SU-DHL-6 (cell line): Measurements from ENCODE around the gene HPRT1.

Experiments
- H2AFZ ChIP-seq: fragments of 200-600 bp; sonication (generic); 2 replicates; pipeline ENCODE4 v1.6.1; 2014; ENCODE audit warnings: low read depth, mild to moderate bottlenecking, moderate library complexity, mixed read lengths, antibody characterized with exemption, low read length; ENCODE audit not compliant: severe bottlenecking
- H3F3A ChIP-seq: fragments of 200-600 bp; shearing (Covaris generic); 2 replicates; pipeline ENCODE4 v1.6.0; 2016; ENCODE audit warnings: antibody characterized with exemption, mild to moderate bottlenecking; ENCODE audit not compliant: insufficient read depth
- H3K27ac ChIP-seq: fragments of 200-600 bp; sonication (generic); 2 replicates; pipeline ENCODE4 v1.5.1; 2016; ENCODE audit warnings: low read depth, mild to moderate bottlenecking, low read length, moderate library complexity, mixed read lengths
- H3K27me3 ChIP-seq: fragments of 200-600 bp; sonication (generic), shearing (Covaris generic); 2 replicates; pipeline ENCODE4 v1.6.0; 2014; ENCODE audit warnings: mild to moderate bottlenecking, low read length
- H3K36me3 ChIP-seq: fragments of 200-600 bp; sonication (generic); 2 replicates; pipeline ENCODE4 v1.6.1; 2014; ENCODE audit warnings: mild to moderate bottlenecking, low read length, mixed read lengths
- H3K4me2 ChIP-seq: fragments of 300-600, 200-600 bp; shearing (Covaris generic), sonication (generic); 2 replicates; pipeline ENCODE4 v1.6.0; 2014; ENCODE audit warnings: low read length, low read depth, mild to moderate bottlenecking; ENCODE audit not compliant: poor library complexity, severe bottlenecking
- H3K4me3 ChIP-seq: fragments of 200-600 bp; sonication (generic); 2 replicates; pipeline ENCODE4 v1.5.1; 2014; ENCODE audit warnings: antibody characterized with exemption, low read length, mild to moderate bottlenecking, mixed read lengths; ENCODE audit not compliant: insufficient read depth, poor library complexity, severe bottlenecking
- H3K79me2 ChIP-seq: fragments of 200-600 bp; sonication (generic); 2 replicates; pipeline ENCODE4 v1.6.1; 2014; ENCODE audit warnings: mild to moderate bottlenecking, low read length, moderate library complexity; ENCODE audit not compliant: insufficient read depth
- H3K9ac ChIP-seq: fragments of 200-600 bp; sonication (generic); 2 replicates; pipeline ENCODE4 v1.7.0; 2014; ENCODE audit warnings: mild to moderate bottlenecking, low read length
- H3K9me2 ChIP-seq: fragments of 200-600 bp; sonication (generic); replicated peaks from 2 replicates; pipeline ENCODE4 v1.6.1; 2014; ENCODE audit warnings: low read length; ENCODE audit not compliant: insufficient read depth
- H3K9me3 ChIP-seq: fragments of 200-600 bp; sonication (generic); 2 replicates; pipeline ENCODE4 v1.6.1; 2014; ENCODE audit warnings: low read length, mixed read lengths; ENCODE audit not compliant: insufficient read depth
- H4K20me1 ChIP-seq: fragments of 200-600 bp; sonication (generic); 2 replicates; pipeline ENCODE4 v1.6.1; 2014; ENCODE audit warnings: low read depth, mild to moderate bottlenecking, antibody characterized with exemption, low read length, moderate library complexity, mixed read lengths
- CTCF ChIP-seq: fragments of 200-600 bp; sonication (generic); IDR thresholded peaks from one replicate; pipeline ENCODE4 v1.5.1; 2017; ENCODE audit warnings: antibody characterized with exemption, mild to moderate bottlenecking, low read length, moderate library complexity; ENCODE audit not compliant: insufficient read depth, poor library complexity, severe bottlenecking
- EZH2phosphoT487 ChIP-seq: fragments of 200-600 bp; sonication (generic), shearing (Covaris generic); conservative IDR thresholded peaks from 2 replicates; pipeline ENCODE4 v1.6.1; 2018; ENCODE audit warnings: mild to moderate bottlenecking, antibody characterized with exemption, low read length, moderate library complexity, mixed read lengths

HPRT1 gene

GRCh38 chrX:134457708-134458107 lies 2.3 kb upstream of the HPRT1 start:
- H3F3A ChIP-seq = no peaks in the 10 kb centered on the region
- no peaks in the 10 kb centered on the region for H3K27me3 ChIP-seq
- H3K9me2 ChIP-seq = no peaks in the 10 kb centered on the region
- TF ChIP-seq CTCF (no peak), EZH2phosphoT487 (no peak)
- H3K4me2 ChIP-seq = peak overlapping the region; percentile 32
- peak overlapping the region; percentile 32 for H2AFZ ChIP-seq
- peaks cover 21% of the 10 kb centered on the region for H3K79me2 ChIP-seq
- H3K27ac ChIP-seq = peak overlapping the region; percentile 63; the same call in 1 of the 2 replicates
- H3K9ac ChIP-seq = no peak overlapping the region
- no peaks in the 10 kb centered on the region for H3K36me3 ChIP-seq
- H4K20me1 ChIP-seq = no peaks in the 10 kb centered on the region
- H3K4me3 ChIP-seq = no peak overlapping the region
- H3K9me3 ChIP-seq = no peaks in the 10 kb centered on the region

GRCh38 chrX:134459683-134460004 lies 321 bp upstream of the HPRT1 start:
- no peaks in the 10 kb centered on the region for H3K9me3 ChIP-seq
- no peaks in the 10 kb centered on the region for H3F3A ChIP-seq
- peak overlapping the region; percentile 93 for H3K4me2 ChIP-seq
- peak overlapping the region; percentile 74 for H3K4me3 ChIP-seq
- TF ChIP-seq CTCF = no peak
- no peak for TF ChIP-seq EZH2phosphoT487
- peak overlapping the region; percentile 97 for H2AFZ ChIP-seq
- H4K20me1 ChIP-seq = no peaks in the 10 kb centered on the region
- H3K9ac ChIP-seq = peak overlapping the region; percentile 89
- H3K36me3 ChIP-seq = 0 out of 2 replicates have a peak, but pooled peaks cover 2% of the 10 kb centered on the region
- H3K27me3 ChIP-seq = no peaks in the 10 kb centered on the region
- H3K79me2 ChIP-seq = peaks cover 41% of the 10 kb centered on the region
- H3K27ac ChIP-seq = no peak overlapping the region
- H3K9me2 ChIP-seq = no peaks in the 10 kb centered on the region

- no peak overlapping the region for H2AFZ ChIP-seq
- H3K4me3 ChIP-seq = peak overlapping the region; percentile 78
- no peaks in the 10 kb centered on the region for H3K9me2 ChIP-seq
- H3K79me2 ChIP-seq = peaks cover 52% of the 10 kb centered on the region
- no peaks in the 10 kb centered on the region for H3K9me3 ChIP-seq
- H3K27me3 ChIP-seq = no peaks in the 10 kb centered on the region
- H3F3A ChIP-seq = no peaks in the 10 kb centered on the region
- TF ChIP-seq EZH2phosphoT487 (no peak), CTCF (no peak)
- peak overlapping the region; percentile 89 for H3K9ac ChIP-seq
- peak overlapping the region; percentile 60; the same call in 1 of the 2 replicates for H3K27ac ChIP-seq
- 0 out of 2 replicates have a peak, but pooled peaks cover 2% of the 10 kb centered on the region for H3K36me3 ChIP-seq
- H4K20me1 ChIP-seq = no peaks in the 10 kb centered on the region
- H3K4me2 ChIP-seq = peak overlapping the region; percentile 90
Measured at GRCh38 chrX:134460862-134461220, 876 bp downstream of the HPRT1 start.
